GM18526 (cell line): ENCODE measurements around the gene SHLD2.
"Not testable (repeated sequence)": the region's sequence is repeated elsewhere in the genome, so short reads cannot be mapped to it uniquely, and the experiment has no call there.

Experiments used
- POLR2A ChIP-seq: IDR thresholded peaks from 3 replicates; pipeline ENCODE4 v1.6.1; 2011; ENCODE audit not compliant: insufficient read length; ENCODE audit errors: extremely low read depth

Gene SHLD2

GRCh38 chr10:87085537-87085936 is 9.5 kb upstream of the SHLD2 start:
- no peak for TF ChIP-seq POLR2A

GRCh38 chr10:87089746-87090145 is 5.3 kb upstream of the SHLD2 start:
- no peak for TF ChIP-seq POLR2A

DNA sequence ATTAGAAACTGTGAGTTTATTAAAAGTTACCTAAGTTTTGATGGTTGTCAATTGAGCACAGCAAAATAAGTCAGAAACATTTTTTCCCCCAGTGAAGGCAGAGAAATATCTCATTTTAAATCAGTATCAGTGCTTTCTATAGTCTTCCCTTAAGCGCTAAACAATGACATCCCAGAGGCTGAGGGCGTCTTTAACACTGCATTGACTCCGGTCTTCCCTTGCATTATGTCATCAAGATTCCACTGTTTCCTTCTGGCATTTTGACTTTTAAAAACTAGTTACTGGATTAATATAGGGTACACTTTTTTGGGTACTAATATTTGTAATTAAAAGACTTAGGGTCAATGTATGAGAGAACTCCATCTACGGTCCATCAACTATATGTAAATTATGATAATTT is 4.2 kb upstream of the SHLD2 start:
- TF ChIP-seq POLR2A = no peak

DNA sequence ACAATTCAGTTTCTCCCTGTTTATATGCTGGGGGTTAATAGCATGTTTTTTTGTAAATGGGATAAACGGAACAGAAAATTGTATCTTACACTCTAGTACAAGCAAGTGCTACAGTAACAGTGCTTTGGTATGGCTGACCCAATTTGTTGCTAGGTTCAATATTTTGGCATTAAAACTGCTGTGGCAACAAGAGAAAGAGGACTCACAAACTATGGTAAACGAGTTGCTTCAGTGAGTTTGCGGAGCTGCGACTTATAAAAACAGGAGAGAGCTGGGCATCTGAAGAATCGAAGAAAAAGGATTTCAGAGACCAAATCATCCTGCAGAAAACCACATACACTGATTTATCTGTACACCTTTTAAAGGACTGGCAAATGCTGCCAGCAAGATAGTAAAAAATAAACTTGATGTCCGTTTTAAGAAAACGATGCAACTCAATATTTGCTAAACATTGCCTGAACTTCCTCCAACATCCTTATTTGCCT is 2.6 kb upstream of the SHLD2 start:
- no peak for TF ChIP-seq POLR2A

DNA sequence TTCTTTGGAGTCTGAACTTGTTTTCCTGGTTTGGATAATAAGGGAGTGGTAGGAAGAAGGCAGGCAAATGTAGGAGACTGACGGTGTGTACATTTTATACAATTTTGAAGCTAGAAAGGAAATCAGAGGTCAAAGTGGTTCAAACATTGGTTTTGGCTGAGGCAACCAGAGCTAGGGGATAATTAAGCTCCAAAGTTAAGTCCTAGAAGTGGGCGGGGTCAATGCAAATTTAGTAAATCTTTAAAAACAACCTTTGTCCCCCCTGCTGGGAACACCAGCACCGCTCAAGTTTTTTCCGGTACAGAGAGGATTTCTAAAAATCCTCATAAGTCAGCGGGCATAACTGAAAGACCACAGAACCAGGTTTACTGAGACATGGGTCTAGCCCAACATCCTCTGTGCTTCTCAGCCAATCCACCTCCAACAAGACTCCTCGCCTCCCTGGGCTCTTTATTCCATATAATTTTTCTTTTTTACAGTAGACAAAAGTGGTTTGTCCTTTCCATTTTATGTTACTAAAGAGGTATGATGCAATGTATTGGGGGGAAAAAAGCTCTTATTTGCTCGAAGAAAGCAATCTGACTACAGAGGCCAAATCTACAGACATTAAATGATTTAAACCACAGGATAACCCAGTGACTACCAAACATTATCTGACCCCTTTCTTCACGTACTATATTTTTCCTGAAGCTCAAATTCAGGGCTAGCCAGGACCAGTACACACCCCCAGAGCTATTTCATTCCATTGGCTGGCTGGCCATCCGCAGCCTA is 2.0 kb upstream of the SHLD2 start:
- TF ChIP-seq POLR2A = no peak

DNA sequence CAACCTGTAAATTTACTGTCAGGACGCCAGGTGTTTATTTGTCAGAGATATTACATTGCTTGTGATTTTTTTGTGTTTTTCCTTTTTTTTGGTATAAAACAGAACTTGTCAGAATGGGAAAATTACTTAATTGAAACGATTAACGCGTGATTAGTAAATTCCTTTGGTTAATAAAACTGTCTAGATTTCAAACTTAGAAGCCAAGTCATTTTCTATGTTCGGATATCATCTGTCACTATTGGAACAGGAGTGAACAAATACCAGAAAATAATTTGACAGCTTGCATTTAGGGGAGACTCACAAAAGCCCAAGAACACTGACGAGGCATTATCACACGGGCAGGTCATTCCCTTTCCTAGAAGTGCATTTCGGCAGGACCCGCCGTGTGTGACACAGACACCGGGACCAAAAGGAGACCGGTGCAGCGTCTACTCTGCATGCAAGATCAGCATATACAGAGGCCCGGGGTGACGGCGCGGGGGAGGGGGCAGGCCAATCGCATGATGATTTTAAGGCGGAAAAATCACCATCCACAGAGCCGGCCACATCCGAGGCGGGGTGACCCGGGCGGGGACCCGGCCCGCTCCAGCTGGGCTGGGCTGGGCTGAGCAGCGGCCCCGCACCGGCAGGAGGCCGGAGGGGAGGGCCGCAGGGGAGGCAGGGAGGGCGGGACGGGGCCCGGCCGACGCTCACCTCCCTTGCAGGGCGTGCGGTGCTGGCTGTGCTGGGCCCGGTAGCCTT is 1.2 kb upstream of the SHLD2 start:
- TF ChIP-seq POLR2A = no peak

- peak; percentile 63 for TF ChIP-seq POLR2A
Measured at GRCh38 chr10:87095236-87095945, 385 bp downstream of the SHLD2 start.

DNA sequence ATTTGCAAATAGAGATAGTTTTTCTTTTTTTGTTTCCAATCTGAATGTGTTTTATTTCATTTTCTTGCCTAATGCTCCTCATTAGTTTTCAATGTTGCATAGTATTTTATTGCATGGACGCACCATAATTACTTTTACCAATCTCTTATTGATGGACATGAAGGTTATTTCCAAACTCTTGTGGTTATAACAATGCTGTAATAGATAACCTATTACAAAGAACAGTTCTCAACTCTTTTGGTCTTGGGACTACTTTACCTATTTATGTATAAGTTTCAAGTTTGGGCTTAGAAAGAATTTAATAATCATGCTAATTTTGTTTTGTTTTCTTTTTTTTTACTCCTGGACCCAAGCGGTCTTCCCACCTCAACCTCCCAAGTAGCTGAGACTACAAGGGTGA is 7.0 kb downstream of the SHLD2 start:
- TF ChIP-seq POLR2A = no peak

- TF ChIP-seq POLR2A = no peak
Measured at GRCh38 chr10:87105446-87106124, 10.6 kb downstream of the SHLD2 start.

- TF ChIP-seq POLR2A = not testable (repeated sequence)
Measured at GRCh38 chr10:87225148-87225547, 130.1 kb downstream of the SHLD2 start, which contains the start of gene NUTM2A. NUTM2A (plus strand) TSS chr10:87225448; CDS start chr10:87225831, 383 bp downstream.
